Progenitor cell of endocrine pancreas (in vitro differentiated cells): Measurements from ENCODE around the gene REXO5. TPM values are rescaled to one million over a fixed set of nuclear protein-coding genes. Genes with fewer than 3 reads are reported as not detected.

Experiments used
- DNase-seq: peaks from one replicate; pipeline ENCODE4 v3.0.0; 2021; ENCODE audit warnings: low spot score; ENCODE audit not compliant: unreplicated experiment
- H3K27ac Mint-ChIP-seq: 2 replicates; pipeline ENCODE4 v1.8.0; 2021; ENCODE audit warnings: mild to moderate bottlenecking, moderate library complexity, mixed read lengths
- H3K27me3 Mint-ChIP-seq: 2 replicates; pipeline ENCODE4 v1.8.0; 2021; ENCODE audit warnings: mixed read lengths
- H3K36me3 Mint-ChIP-seq: 2 replicates; pipeline ENCODE4 v1.8.0; 2022; ENCODE audit warnings: mixed read lengths; ENCODE audit not compliant: insufficient read depth
- H3K4me1 Mint-ChIP-seq: 2 replicates; pipeline ENCODE4 v1.8.0; 2021; ENCODE audit warnings: low read depth, mixed read lengths
- H3K4me3 Mint-ChIP-seq: 2 replicates; pipeline ENCODE4 v1.8.0; 2021; ENCODE audit warnings: low read depth, mild to moderate bottlenecking, moderate library complexity, mixed read lengths
- H3K9me3 Mint-ChIP-seq: 2 replicates; pipeline ENCODE4 v1.8.0; 2021; ENCODE audit warnings: low read depth, mixed read lengths
- total RNA-seq: library from RNA; stranded (reverse); gene quantifications from 2 replicates; pipeline ENCODE4 v1.2.1, GENCODE V29; 2021
- TF ChIP-seq, protein P1 (sequence below): fragments of 200-600 bp; sonication (generic); IDR thresholded peaks from one replicate; pipeline ENCODE4 v1.5.0; 2021; ENCODE audit warnings: antibody characterized with exemption, mild to moderate bottlenecking; ENCODE audit not compliant: unreplicated experiment

REXO5 gene
- total RNA-seq, 1 donor from 2014 or later: 8.0 TPM

DNA sequence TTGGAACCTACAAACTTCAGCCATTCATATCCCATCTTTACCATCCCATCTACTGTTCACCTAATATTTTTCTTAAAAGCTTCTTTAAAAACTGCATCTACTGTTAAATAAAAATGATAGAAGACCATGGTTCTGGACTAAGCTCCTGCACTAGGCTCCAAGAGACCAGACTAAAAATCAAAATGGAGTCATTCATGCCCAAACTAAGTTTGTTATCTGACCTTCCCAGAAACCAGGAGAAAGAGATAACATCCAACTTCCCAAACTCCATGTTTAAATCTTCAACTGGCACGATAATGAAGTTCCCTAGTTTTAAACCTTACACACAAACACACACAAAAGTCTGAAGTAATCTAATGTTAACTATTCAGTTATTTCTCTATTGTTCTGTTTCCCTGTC lies 80.0 kb downstream of the REXO5 start:
- no peak for DNase-seq
- Mint-ChIP-seq H3K27me3 (no peaks in the 10 kb centered on the region), H3K4me3 (no peak overlapping the region), H3K27ac (peak overlapping the region; percentile 25), H3K4me1 (peaks cover 28% of the 10 kb centered on the region), H3K9me3 (no peaks in the 10 kb centered on the region), H3K36me3 (peaks cover 5% of the 10 kb centered on the region)
- TF ChIP-seq, protein P1, sequence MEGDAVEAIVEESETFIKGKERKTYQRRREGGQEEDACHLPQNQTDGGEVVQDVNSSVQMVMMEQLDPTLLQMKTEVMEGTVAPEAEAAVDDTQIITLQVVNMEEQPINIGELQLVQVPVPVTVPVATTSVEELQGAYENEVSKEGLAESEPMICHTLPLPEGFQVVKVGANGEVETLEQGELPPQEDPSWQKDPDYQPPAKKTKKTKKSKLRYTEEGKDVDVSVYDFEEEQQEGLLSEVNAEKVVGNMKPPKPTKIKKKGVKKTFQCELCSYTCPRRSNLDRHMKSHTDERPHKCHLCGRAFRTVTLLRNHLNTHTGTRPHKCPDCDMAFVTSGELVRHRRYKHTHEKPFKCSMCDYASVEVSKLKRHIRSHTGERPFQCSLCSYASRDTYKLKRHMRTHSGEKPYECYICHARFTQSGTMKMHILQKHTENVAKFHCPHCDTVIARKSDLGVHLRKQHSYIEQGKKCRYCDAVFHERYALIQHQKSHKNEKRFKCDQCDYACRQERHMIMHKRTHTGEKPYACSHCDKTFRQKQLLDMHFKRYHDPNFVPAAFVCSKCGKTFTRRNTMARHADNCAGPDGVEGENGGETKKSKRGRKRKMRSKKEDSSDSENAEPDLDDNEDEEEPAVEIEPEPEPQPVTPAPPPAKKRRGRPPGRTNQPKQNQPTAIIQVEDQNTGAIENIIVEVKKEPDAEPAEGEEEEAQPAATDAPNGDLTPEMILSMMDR: no peak

DNA sequence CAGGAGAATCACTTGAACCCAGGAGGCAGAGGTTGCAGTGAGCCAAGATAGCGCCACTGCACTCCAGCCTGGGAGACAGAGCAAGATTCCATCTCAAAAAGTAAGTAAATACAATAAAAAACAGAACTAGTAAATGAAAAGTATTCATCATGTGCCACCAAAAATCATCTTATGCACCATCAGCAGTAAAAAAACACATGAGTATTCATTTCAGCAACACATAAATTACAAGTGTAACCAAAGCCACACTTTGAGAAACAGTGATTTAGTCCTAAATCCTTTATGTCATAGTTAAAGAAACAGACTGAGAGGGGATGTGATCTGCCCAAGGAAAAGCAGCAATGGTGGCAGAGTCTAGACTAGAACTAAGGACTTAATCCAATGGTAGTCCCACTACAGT lies 80.9 kb downstream of the REXO5 start:
- Mint-ChIP-seq H3K9me3 (no peaks in the 10 kb centered on the region), H3K4me1 (peaks cover 28% of the 10 kb centered on the region), H3K36me3 (peaks cover 8% of the 10 kb centered on the region), H3K27ac (no peak overlapping the region), H3K4me3 (no peak overlapping the region), H3K27me3 (no peaks in the 10 kb centered on the region)
- TF ChIP-seq, protein P1: no peak
- DNase-seq: no peak

DNA sequence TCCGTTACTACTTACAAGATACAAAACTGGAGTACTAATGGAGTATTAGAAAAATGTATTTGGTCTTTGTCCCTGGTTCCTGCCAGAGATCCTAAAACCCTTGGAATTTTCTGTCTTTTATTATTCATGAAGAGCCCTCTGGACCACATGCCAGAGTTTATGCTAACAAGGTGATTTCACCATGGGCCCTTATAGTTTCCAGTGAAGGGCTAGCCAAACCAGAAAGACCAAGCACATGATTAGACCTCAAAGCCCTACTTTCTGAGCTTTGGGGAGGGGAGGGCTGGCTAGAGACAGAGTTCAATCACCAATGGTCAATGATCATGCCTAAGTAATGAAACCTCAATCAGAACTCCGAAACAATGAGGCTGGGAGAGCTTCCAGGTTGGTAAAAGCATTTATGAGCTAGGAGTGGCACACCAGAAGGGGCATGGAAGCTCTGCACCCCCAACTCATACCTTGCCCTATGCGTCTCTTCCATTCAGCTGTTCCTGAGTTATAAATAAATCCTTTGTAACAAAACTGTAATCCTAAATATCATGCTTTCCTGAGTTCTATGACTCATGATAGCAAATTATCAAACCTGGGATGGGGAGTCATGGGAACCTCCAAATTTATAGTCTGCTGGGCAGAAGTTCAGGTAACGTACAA lies 83.4 kb downstream of the REXO5 start:
- no peak overlapping the region for H3K4me3 Mint-ChIP-seq
- peaks cover 30% of the 10 kb centered on the region for H3K4me1 Mint-ChIP-seq
- H3K9me3 Mint-ChIP-seq: no peaks in the 10 kb centered on the region
- TF ChIP-seq, protein P1: no peak
- H3K36me3 Mint-ChIP-seq: peaks cover 12% of the 10 kb centered on the region
- H3K27me3 Mint-ChIP-seq: no peaks in the 10 kb centered on the region
- no peak for DNase-seq
- H3K27ac Mint-ChIP-seq: no peak overlapping the region

DNA sequence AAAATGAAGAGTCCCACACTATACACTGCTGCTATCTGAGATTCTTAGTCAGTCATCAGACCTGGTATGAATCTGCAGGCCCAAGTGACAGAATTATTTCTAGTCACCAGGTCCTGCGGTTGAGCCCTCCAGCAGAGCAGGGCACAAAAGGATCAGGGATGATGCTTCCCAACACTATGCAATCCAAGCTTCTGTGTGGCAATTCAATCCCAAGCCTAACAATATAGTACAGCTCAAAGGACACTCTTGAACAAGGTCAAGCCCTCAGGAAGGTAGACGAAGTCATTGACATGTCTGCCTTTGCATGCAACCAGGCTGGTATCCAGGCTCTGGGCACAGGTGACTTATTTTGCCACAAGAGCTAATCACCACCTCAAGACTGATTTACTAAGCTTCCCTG lies 88.1 kb downstream of the REXO5 start:
- peaks cover 39% of the 10 kb centered on the region for H3K4me1 Mint-ChIP-seq
- TF ChIP-seq, protein P1: no peak
- H3K36me3 Mint-ChIP-seq: peaks cover 19% of the 10 kb centered on the region
- no peaks in the 10 kb centered on the region for H3K9me3 Mint-ChIP-seq
- H3K4me3 Mint-ChIP-seq: no peak overlapping the region
- DNase-seq: no peak
- no peaks in the 10 kb centered on the region for H3K27me3 Mint-ChIP-seq
- H3K27ac Mint-ChIP-seq: no peak overlapping the region

DNA sequence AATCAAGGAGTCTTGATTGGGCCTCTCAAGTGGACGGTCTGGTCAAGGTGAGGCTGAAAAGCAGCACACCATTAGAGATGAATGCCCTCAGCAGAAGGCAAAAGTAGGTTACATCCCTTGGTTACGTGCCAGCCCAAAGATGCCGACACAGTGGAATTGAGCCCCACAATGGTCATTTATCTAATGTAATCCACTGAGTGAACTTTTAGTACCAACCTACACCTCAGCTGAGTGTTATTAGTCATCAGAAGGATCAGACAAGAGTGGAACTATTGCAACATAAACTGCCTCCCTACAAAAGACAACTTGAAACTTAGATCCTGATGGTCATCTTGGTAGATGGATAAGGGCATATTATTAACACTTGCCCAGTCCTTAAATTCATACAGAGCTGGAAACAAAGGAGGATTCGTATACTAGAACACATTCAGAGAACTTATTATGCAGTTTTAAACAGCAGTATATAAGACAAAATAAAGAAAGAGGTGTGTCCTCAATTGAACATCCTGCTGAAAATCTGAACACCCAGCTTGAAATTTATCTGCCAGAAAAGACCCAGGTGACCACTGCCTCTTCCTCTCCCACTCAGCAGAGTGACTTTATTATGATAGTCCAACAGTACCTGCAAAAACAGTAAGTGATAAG lies 91.0 kb downstream of the REXO5 start:
- Mint-ChIP-seq H3K27me3 (no peaks in the 10 kb centered on the region), H3K36me3 (peaks cover 16% of the 10 kb centered on the region), H3K4me3 (peak overlapping the region; percentile 89), H3K9me3 (no peaks in the 10 kb centered on the region), H3K27ac (peak overlapping the region; percentile 9), H3K4me1 (peaks cover 43% of the 10 kb centered on the region)
- DNase-seq: no peak
- TF ChIP-seq, protein P1: no peak
